Pancreas (tissue), 10 donors: ENCODE measurements around the gene ATP6V1G1. TPM values are rescaled to one million over a fixed set of nuclear protein-coding genes. Genes with fewer than 3 reads are reported as not detected.

Experiments
- ATAC-seq, 4 donors: fragments of 200-7000 bp; cut with Tn5 transposase; one replicate each; pipeline versions ENCODE4 v1.8.0 to v1.9.1; 2020; ENCODE audit warnings: mild to moderate bottlenecking in 4 of 4, moderate library complexity in 4 of 4
- DNase-seq, 6 donors: peaks; one replicate each; pipeline ENCODE4 v3.0.0-alpha.2; 2020
- FAIRE-seq: peaks from 2 replicates; lab custom pipeline; 2012; peaks lifted over from hg19 to GRCh38; lab: Jason Lieb, UNC
- H3K27ac ChIP-seq, 4 donors: fragments of 200-600 bp; sonication (generic); 1 replicate in 3 of 4; 2 replicates in 1 of 4; pipeline versions ENCODE4 v1.5.0 to v1.8.0; 2020
- H3K27me3 ChIP-seq, 4 donors: fragments of 200-600 bp; one replicate each; pipeline ENCODE4 v1.8.0; 2021
- H3K36me3 ChIP-seq, 3 donors: fragments of 200-600 bp; sonication (generic) in 1 of 3; one replicate each; pipeline versions ENCODE4 v1.5.0 to v1.8.0; 2020 to 2021
- H3K4me1 ChIP-seq, 3 donors: fragments of 200-600 bp; one replicate each; pipeline ENCODE4 v1.8.0; 2021
- H3K4me3 ChIP-seq, 4 donors: fragments of 200-600 bp; sonication (generic) in 2 of 4; one replicate each; pipeline versions ENCODE4 v1.5.0 to v1.8.0; 2020 to 2021
- H3K9me3 ChIP-seq, 4 donors: fragments of 200-600 bp; one replicate each; pipeline ENCODE4 v1.8.0; 2021
- WGBS, 2 donors: extraction: QIAGEN DNeasy Blood & Tissue Kit; methylation state at CpG; one replicate each; pipeline ENCODE4 v1.1.7; 2013; 5-methylcytosine and 5-hydroxymethylcytosine counted together
- intact Hi-C, 3 donors: fragments of 100-400 bp; cut with DNase I; formaldehyde crosslinking; loops; one replicate each; pipeline versions ENCODE4 v1.11.1 to v1.14.2; 2022
- polyA plus RNA-seq, 2 donors: library from polyadenylated mRNA; stranded (reverse); fragments of 200-250 nt; gene quantifications; one replicate each; pipeline ENCODE4 v1.2.3, GENCODE V29; 2013
- total RNA-seq, 6 donors: library from RNA; stranded (reverse); fragmentation: NEBNext Ultra II Directional in 4 of 6; extraction: Animal tissue kit (Norgen Biotek cat#: 25700) in 4 of 6; gene quantifications; one replicate each; pipeline versions ENCODE4 v1.2.1 to v1.2.4, GENCODE V29; 2021 to 2023
- TF ChIP-seq, protein P1 (sequence below), 4 donors: fragments of 200-600 bp; sonication (generic) in 3 of 4; IDR thresholded peaks; one replicate each; pipeline versions ENCODE4 v1.5.0 to v1.8.0; 2021; ENCODE audit warnings: antibody characterized with exemption in 4 of 4
- donor health status: healthy with polysubstance abuse.
- donor health status: DM: no; HTN: no; CAD: no; lungs with moderate emphysema.
- donor health status: DM: no; HTN: no; CAD: no.
- donor health status: control.
- donor health status: control.
- donor health status: Bipolar disorder and iron deficiency.
- donor health status: DM: yes; HTN: yes; CAD: no.
- donor health status: DM: no; HTN: no; CAD: no.
- donor health status: DM: no; HTN: no; CAD: no.
- donor health status: DM: yes; HTN: yes; CAD: no.

The ATP6V1G1 gene
- total and polyA plus RNA-seq, 8 donors, result 19.7 to 124 (median 37.1) TPM

DNA sequence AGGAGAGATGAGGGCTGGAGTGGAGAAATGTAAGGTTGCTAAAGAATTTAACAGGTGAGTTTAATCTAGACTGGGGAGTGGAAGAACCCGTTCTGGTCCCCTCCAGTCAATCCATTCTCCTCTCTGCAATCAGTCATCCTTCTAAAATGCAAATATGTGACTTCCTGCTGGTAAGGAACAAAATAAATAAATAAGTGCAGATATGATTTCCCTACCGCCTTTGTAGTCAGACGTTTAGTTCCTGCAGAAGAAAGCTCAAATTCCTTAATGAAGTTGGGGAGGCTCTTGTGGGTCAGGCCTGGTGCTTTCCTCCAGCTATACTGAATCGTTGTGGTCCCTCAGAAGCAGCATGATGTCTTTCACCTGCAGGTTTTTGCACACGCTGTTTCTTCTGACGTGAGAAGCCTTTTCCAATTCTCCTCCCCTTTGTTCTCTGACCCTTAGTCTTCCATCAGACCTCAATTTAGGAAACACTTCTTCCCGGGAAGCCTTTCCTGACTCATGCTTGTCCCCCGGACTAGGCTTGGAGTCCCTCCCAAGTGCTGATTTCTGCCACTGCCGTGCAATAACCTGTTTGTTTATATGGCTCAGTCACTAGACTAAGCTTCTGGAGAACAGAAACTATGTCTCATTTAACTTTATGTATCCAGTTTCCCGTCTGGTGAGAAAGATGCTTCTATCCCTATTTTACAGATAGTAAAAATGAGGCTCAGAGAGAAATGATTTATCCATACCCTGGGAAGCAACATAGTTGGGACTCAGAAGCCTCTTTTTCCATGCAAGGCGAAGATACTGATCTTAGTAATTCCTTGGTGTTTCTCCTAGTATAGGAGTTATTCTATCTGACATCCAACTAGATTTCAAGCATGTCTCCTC is 1.3 kb downstream of the ATP6V1G1 start:
- H3K27ac ChIP-seq, result no peak overlapping the region

DNA sequence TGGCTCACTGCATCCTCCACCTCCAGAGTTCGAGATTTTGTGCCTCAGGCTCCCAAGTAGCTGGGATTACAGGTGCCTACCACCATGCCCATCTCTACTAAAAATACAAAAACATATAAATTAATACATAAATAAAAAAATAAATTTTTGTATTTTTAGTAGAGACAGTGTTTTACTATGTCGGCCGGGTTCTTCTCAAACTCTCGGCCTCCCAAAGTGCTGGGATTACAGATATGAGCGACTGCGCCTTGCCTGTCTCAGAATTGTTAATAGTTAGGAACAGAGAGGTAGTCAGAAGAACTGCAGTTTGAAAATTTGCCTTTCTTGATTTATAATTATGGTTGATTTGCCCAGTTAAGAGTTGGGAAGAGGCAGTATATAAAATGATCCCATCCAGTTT is 2.8 kb downstream of the ATP6V1G1 start:
- no peak overlapping the region for H3K4me3 ChIP-seq
- H3K27ac ChIP-seq, result no peak overlapping the region
- no peak for FAIRE-seq
- H3K4me1 ChIP-seq, result peaks cover 11 to 35% (median 14%) of the 10 kb centered on the region in 3 donors
- no peaks in the 10 kb centered on the region for H3K27me3 ChIP-seq
- H3K36me3 ChIP-seq, result peaks cover 0 to 22% (median 0%) of the 10 kb centered on the region in 3 donors
- DNase-seq, result no peak
- intact Hi-C loops, result no loop called here
- 78 to 93% methylated on average over 6 of the region's 6 CpGs for WGBS, 2 donors
- ATAC-seq, result no peak
- TF ChIP-seq, protein P1, sequence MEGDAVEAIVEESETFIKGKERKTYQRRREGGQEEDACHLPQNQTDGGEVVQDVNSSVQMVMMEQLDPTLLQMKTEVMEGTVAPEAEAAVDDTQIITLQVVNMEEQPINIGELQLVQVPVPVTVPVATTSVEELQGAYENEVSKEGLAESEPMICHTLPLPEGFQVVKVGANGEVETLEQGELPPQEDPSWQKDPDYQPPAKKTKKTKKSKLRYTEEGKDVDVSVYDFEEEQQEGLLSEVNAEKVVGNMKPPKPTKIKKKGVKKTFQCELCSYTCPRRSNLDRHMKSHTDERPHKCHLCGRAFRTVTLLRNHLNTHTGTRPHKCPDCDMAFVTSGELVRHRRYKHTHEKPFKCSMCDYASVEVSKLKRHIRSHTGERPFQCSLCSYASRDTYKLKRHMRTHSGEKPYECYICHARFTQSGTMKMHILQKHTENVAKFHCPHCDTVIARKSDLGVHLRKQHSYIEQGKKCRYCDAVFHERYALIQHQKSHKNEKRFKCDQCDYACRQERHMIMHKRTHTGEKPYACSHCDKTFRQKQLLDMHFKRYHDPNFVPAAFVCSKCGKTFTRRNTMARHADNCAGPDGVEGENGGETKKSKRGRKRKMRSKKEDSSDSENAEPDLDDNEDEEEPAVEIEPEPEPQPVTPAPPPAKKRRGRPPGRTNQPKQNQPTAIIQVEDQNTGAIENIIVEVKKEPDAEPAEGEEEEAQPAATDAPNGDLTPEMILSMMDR (IDR thresholded peaks at IDR 0.05), result no peak
- no peaks in the 10 kb centered on the region for H3K9me3 ChIP-seq

More for the DNA sequence above, 1.3 kb downstream of the ATP6V1G1 start:
- TF ChIP-seq, protein P1 (IDR thresholded peaks at IDR 0.05), result no peak
- H3K27me3 ChIP-seq, result no peaks in the 10 kb centered on the region
- peaks cover 11 to 35% (median 14%) of the 10 kb centered on the region in 3 donors for H3K4me1 ChIP-seq
- peaks cover 0 to 12% (median 0%) of the 10 kb centered on the region in 3 donors for H3K36me3 ChIP-seq
- H3K4me3 ChIP-seq, result peak overlapping the region; percentile 72 to 93 (median 80)
- DNase-seq, result no peak
- peak in 1 of 4 donors; percentile 0 for ATAC-seq
- FAIRE-seq, result no peak
- intact Hi-C loops, result no loop called here
- WGBS, 2 donors, result 12 to 15% methylated on average over 11 of the region's 11 CpGs
- no peaks in the 10 kb centered on the region for H3K9me3 ChIP-seq

DNA sequence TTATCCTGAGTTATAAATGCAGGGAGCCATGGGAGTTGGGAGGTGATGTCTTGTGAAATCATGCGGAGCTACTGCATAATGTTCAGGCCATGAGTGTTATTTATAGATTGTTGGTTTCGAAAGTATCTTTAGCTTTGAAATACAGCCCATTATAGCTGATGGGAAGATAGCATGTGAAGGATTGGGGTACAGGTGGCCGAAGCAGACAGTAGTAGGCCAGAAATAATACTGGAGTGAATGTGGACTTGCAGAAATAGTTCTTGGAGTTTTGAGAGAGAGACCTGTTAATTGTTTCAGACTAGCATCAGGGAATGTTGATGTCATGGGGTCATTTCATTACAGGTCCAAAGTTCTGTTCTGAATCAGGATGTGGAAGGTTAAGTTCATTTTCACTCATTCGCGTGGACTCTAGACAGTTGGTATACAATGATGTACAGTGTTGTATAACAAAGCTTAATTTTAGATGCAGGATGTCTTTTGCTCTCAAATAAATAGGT is 3.8 kb downstream of the ATP6V1G1 start:
- FAIRE-seq, result no peak
- peak overlapping the region in 1 of 4 donors; percentile 22 for H3K27ac ChIP-seq
- H3K36me3 ChIP-seq, result peaks cover 0 to 30% (median under 1%) of the 10 kb centered on the region in 3 donors
- no peaks in the 10 kb centered on the region for H3K9me3 ChIP-seq
- H3K4me1 ChIP-seq, result peaks cover 11 to 35% (median 14%) of the 10 kb centered on the region in 3 donors
- ATAC-seq, result no peak
- intact Hi-C loops, result no loop called here
- no peaks in the 10 kb centered on the region for H3K27me3 ChIP-seq
- no peak overlapping the region for H3K4me3 ChIP-seq
- no peak for DNase-seq
- 42 to 57% methylated on average over 5 of the region's 5 CpGs for WGBS, 2 donors
- TF ChIP-seq, protein P1 (IDR thresholded peaks at IDR 0.05), result no peak

DNA sequence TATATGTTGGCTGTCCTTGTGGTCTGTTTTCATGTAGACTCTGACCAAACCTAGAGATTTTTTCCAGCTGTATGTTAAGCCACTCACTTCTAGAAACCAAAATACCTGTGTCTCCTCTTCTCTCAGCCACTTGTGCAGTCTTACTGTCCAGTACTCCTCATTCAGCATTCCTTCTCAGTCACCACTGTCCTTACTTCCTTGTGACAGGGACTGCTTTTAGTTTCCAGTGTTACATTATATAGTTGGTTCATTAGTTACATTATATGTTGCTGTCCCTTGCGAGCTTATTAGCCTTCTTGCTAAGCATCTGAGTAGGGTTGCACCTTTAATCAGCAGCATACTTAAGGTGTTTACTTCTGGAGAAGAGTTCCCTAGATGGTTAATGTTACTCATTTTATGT is 4.3 kb downstream of the ATP6V1G1 start:
- intact Hi-C loops, result no loop called here
- no peak for FAIRE-seq
- Histone ChIP-seq H3K36me3 (peaks cover 0 to 33% (median 4%) of the 10 kb centered on the region in 3 donors), H3K27me3 (no peaks in the 10 kb centered on the region), H3K4me3 (no peak overlapping the region), H3K9me3 (no peaks in the 10 kb centered on the region), H3K4me1 (peaks cover 11 to 35% (median 14%) of the 10 kb centered on the region in 3 donors), H3K27ac (peak overlapping the region in 1 of 4 donors; percentile 14)
- no peak for ATAC-seq
- WGBS, 2 donors, result 42 to 50% methylated on average over 1 of the region's 1 CpG
- TF ChIP-seq, protein P1 (IDR thresholded peaks at IDR 0.05), result no peak
- DNase-seq, result no peak
